ENCODE data around the gene PRRT4. TPM values are rescaled to one million over a fixed set of nuclear protein-coding genes. Genes with fewer than 3 reads are reported as not detected.

Gene PRRT4
- total and polyA plus RNA-seq, 9 of the 15 experiments (the other 6 are each of a cell fraction or from before 2014, with no cell fraction given) = not detected

GRCh38 chr7:128360359-128360678 lies 1.2 kb downstream of the PRRT4 start:
- in situ Hi-C loops (cut with MboI) (no loop called here), intact Hi-C loops (cut with micrococcal nuclease) (no loop called here)
- no peak for FAIRE-seq
- BruUV-seq (replicated peaks) = no TSS peak
- H3K79me2 ChIP-seq (ENCODE audit: control insufficient read depth, insufficient read depth, low read length) = no peaks in the 10 kb centered on the region
- no peaks in the 10 kb centered on the region; the same call in 1 of the 2 replicates for H4K20me1 ChIP-seq (replicated peaks; ENCODE audit: control insufficient read depth, insufficient read depth, low read length)
- peaks cover 60 to 63% of the 10 kb centered on the region in 2 experiments for H3K27me3 ChIP-seq (ENCODE audit: control insufficient read depth in 2 of 2, insufficient read depth in 2 of 2, low read length in 2 of 2)
- H3K4me1 ChIP-seq (replicated peaks in 1 of 2; ENCODE audit: control insufficient read depth in 2 of 2, insufficient read depth in 2 of 2, low read length in 2 of 2) = peaks cover 6 to 21% of the 10 kb centered on the region in 2 experiments; a peak in 3 of 5 replicates
- ChIA-PET POLR2A (no interaction called here), CTCF (ENCODE audit: low intra/inter-chr PET ratio) (no interaction called here)
- TF ChIP-seq RREB1 (CRISPR knock-in tag; IDR thresholded peaks at IDR 0.05) = no peak
- no peak for TF ChIP-seq POLR2H (tag; IDR thresholded peaks at IDR 0.05; ENCODE audit: low read depth)
- no peak for TF ChIP-seq U2AF2 (optimal IDR thresholded peaks at IDR 0.05; ENCODE audit: low read depth, low read length)
- no peak for TF ChIP-seq ZBTB40 (IDR thresholded peaks at IDR 0.05)
- no peak for TF ChIP-seq ZBTB40 (CRISPR knock-in tag; IDR thresholded peaks at IDR 0.05)
- no peak for TF ChIP-seq SP2 (IDR thresholded peaks at IDR 0.05; ENCODE audit: extremely low read depth, low read depth, low read length, poor library complexity, severe bottlenecking)
- TF ChIP-seq EP300 (IDR thresholded peaks at IDR 0.05; ENCODE audit: low read length) = no peak
- TF ChIP-seq PCBP2 (IDR thresholded peaks at IDR 0.05; ENCODE audit: low read depth, low read length, poor library complexity, severe bottlenecking) = no peak
- no peaks in the 10 kb centered on the region for H3K9me3 ChIP-seq (replicated peaks; ENCODE audit: control insufficient read depth, insufficient read depth, low read depth, low read length)
- no peaks in the 10 kb centered on the region for H3K9me1 ChIP-seq (ENCODE audit: control insufficient read depth, insufficient read depth, low read length)
- no peaks in the 10 kb centered on the region for H3K36me3 ChIP-seq (ENCODE audit: control insufficient read depth, insufficient read depth, low read length)
- no peak overlapping the region for H3K27ac ChIP-seq (ENCODE audit: extremely low read depth, low read depth, low read length)
- H3K4me2 ChIP-seq (ENCODE audit: insufficient read depth, low read length) = no peak overlapping the region
- H3K4me3 ChIP-seq = no peak overlapping the region
- ATAC-seq = no peak
- H2AFZ ChIP-seq (ENCODE audit: low read depth, low read length) = no peak overlapping the region
- H3K9ac ChIP-seq (ENCODE audit: insufficient read depth in 1 of 2, low read depth in 2 of 2, low read length in 2 of 2) = no peak overlapping the region
- WGBS (ENCODE audit: insufficient coverage, low coverage, missing lambda C conversion rate) = 18% methylated on average over 9 of the region's 9 CpGs
- no peak for DNase-seq (ENCODE audit: extremely low read depth in 1 of 4, low spot score in 3 of 4)

All from K562 (cell line).